ENCODE data around the gene LYSMD3.

DNA sequence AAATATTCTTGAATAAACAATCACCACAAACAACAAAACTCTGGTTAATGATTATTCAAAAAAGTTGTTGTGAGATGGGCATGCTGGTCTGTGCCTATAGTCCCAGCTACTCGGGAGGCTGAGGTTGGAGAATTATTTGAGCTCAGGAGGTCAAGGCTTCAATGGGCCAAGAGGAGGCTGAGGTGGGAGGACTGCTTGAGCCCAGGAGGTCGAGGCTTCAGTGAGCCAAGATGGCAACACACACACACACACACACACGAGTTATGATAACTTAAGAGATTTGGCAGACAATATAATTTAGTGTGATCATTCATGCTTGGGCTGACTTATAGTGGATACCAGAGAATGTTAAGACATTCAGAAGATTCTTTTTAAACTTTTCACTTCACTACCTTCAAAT, 14.9 kb downstream of the LYSMD3 start:
- TF ChIP-seq, protein P1, sequence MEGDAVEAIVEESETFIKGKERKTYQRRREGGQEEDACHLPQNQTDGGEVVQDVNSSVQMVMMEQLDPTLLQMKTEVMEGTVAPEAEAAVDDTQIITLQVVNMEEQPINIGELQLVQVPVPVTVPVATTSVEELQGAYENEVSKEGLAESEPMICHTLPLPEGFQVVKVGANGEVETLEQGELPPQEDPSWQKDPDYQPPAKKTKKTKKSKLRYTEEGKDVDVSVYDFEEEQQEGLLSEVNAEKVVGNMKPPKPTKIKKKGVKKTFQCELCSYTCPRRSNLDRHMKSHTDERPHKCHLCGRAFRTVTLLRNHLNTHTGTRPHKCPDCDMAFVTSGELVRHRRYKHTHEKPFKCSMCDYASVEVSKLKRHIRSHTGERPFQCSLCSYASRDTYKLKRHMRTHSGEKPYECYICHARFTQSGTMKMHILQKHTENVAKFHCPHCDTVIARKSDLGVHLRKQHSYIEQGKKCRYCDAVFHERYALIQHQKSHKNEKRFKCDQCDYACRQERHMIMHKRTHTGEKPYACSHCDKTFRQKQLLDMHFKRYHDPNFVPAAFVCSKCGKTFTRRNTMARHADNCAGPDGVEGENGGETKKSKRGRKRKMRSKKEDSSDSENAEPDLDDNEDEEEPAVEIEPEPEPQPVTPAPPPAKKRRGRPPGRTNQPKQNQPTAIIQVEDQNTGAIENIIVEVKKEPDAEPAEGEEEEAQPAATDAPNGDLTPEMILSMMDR (conservative IDR thresholded peaks at IDR 0.05; ENCODE audit: low read depth, low read length) = no peak
- TF ChIP-seq EZH2 (IDR thresholded peaks at IDR 0.05; ENCODE audit: borderline replicate concordance, low read depth, low read length, poor library complexity, severe bottlenecking) = no peak
